HCT116 (cell line): ENCODE results near the gene MACROH2A2. TPM values are rescaled to one million over a fixed set of nuclear protein-coding genes. Genes with fewer than 3 reads are reported as not detected.

Experiments
- ATAC-seq: fragments of 200-7000 bp; cut with Tn5 transposase; 2 replicates; pipeline ENCODE4 v1.9.1; 2020; ENCODE audit warnings: mild to moderate bottlenecking, moderate library complexity
- BruUV-seq: library from RNA; stranded (reverse); fragments of 400-500 nt; replicated peaks from 2 replicates; lab custom pipeline; 2021; lab: Mats Ljungman, UMichigan
- CTCF ChIA-PET: fragments of 300-600 bp; sonication (Branson Sonifier 250); formaldehyde crosslinking; loops from one replicate; lab custom pipeline; 2021; ENCODE audit warnings: antibody characterized with exemption; lab: Charles Lee
- POLR2A ChIA-PET: fragments of 300-600, 350-600 bp; sonication (Branson Sonifier 250); formaldehyde crosslinking; loops from one replicate; lab custom pipeline; 2021; ENCODE audit warnings: antibody characterized with exemption; lab: Charles Lee
- RAD21 ChIA-PET, 2 experiments: fragments of 300-600 bp; sonication (Branson Sonifier 250); formaldehyde crosslinking; loops; one replicate each; lab custom pipeline; 2023; ENCODE audit warnings: low total read pairs in 2 of 2; ENCODE audit not compliant: uncharacterized antibody in 2 of 2, unreplicated experiment in 2 of 2, low non-redundant PET in 1 of 2; lab: Charles Lee
- DNase-seq: peaks from one replicate; pipeline ENCODE4 v3.0.0-alpha.2; 2010; ENCODE audit warnings: low read depth, low spot score
- H2AFZ ChIP-seq: fragments of 200-600 bp; shearing (Covaris generic), sonication (generic); 2 replicates; pipeline ENCODE4 v1.6.1; 2017; ENCODE audit warnings: low read depth, mixed run types, mixed read lengths, antibody characterized with exemption, low read length; ENCODE audit not compliant: poor library complexity, severe bottlenecking
- H3K27ac ChIP-seq: 2 replicates; pipeline ENCODE4 v1.5.1; 2012; ENCODE audit warnings: low read depth, low read length
- H3K27me3 ChIP-seq: fragments of 200-600 bp; sonication (generic); 2 replicates; pipeline ENCODE4 v1.6.1; 2016; ENCODE audit warnings: mixed run types, low read length, mixed read lengths; ENCODE audit not compliant: insufficient read depth
- H3K36me3 ChIP-seq, 2 experiments: fragments of 200-500 bp in 1 of 2; fragments of 200-600 bp in 1 of 2; sonication (Bioruptor generic) in 1 of 2; sonication (generic) in 1 of 2; 2 replicates each; pipeline versions ENCODE4 v1.5.1 to v1.6.1; 2014 to 2016; ENCODE audit warnings: low read length in 2 of 2, inconsistent platforms in 1 of 2, mixed read lengths in 1 of 2, mixed run types in 1 of 2; ENCODE audit not compliant: insufficient read depth in 2 of 2, control insufficient read depth in 1 of 2
- H3K4me1 ChIP-seq, 2 experiments: fragments of 200-600 bp in 1 of 2; sonication (generic) in 1 of 2; 2 replicates each; pipeline versions ENCODE4 v1.5.1 to v1.6.1; 2012 to 2017; ENCODE audit warnings: low read length in 2 of 2, inconsistent platforms in 1 of 2, mild to moderate bottlenecking in 1 of 2, mixed read lengths in 1 of 2, mixed run types in 1 of 2, moderate library complexity in 1 of 2; ENCODE audit not compliant: insufficient read depth in 2 of 2, control insufficient read depth in 1 of 2
- H3K4me2 ChIP-seq: fragments of 200-600 bp; sonication (generic); 2 replicates; pipeline ENCODE4 v1.6.1; 2017; ENCODE audit warnings: mixed run types, low read length, mixed read lengths
- H3K4me3 ChIP-seq, 2 experiments: fragments of 200-600 bp in 1 of 2; sonication (generic) in 1 of 2; replicated peaks in 1 of 2; 2 replicates each; pipeline ENCODE4 v1.5.1; 2011 to 2016; ENCODE audit warnings: low read length in 2 of 2, control low read depth in 1 of 2, low read depth in 1 of 2, mild to moderate bottlenecking in 1 of 2, mixed read lengths in 1 of 2, mixed run types in 1 of 2
- H3K79me2 ChIP-seq: fragments of 200-600 bp; sonication (generic); 2 replicates; pipeline ENCODE4 v1.6.1; 2017; ENCODE audit warnings: mild to moderate bottlenecking, mixed run types, low read length, moderate library complexity, mixed read lengths; ENCODE audit not compliant: insufficient read depth
- H3K9ac ChIP-seq: fragments of 200-600 bp; sonication (generic); 2 replicates; pipeline ENCODE4 v1.6.1; 2016; ENCODE audit warnings: low read length, mixed read lengths
- H3K9me2 ChIP-seq: fragments of 200-600 bp; sonication (generic), shearing (Covaris generic); 2 replicates; pipeline ENCODE4 v1.6.1; 2017; ENCODE audit warnings: mixed run types, mild to moderate bottlenecking, moderate library complexity; ENCODE audit not compliant: insufficient read depth
- H3K9me3 ChIP-seq, 2 experiments: fragments of 200-500 bp in 1 of 2; fragments of 200-600 bp in 1 of 2; sonication (Bioruptor generic) in 1 of 2; sonication (generic) in 1 of 2; 2 replicates each; pipeline ENCODE4 v1.6.1; 2014 to 2017; ENCODE audit warnings: low read length in 2 of 2, mixed read lengths in 2 of 2, inconsistent platforms in 1 of 2, low read depth in 1 of 2, mild to moderate bottlenecking in 1 of 2, mixed run types in 1 of 2, moderate library complexity in 1 of 2; ENCODE audit not compliant: control insufficient read depth in 1 of 2, insufficient read depth in 1 of 2
- H4K20me1 ChIP-seq: fragments of 200-600 bp; sonication (generic), shearing (Covaris generic); 2 replicates; pipeline ENCODE4 v1.6.1; 2017; ENCODE audit warnings: mixed run types, mild to moderate bottlenecking, moderate library complexity; ENCODE audit not compliant: insufficient read depth
- ATF3 ChIP-seq: IDR thresholded peaks from 2 replicates; pipeline ENCODE4 v1.6.1; 2012
- CEBPB ChIP-seq: IDR thresholded peaks from 2 replicates; pipeline ENCODE4 v1.6.1; 2012; ENCODE audit warnings: low read depth
- EGR1 ChIP-seq: IDR thresholded peaks from 2 replicates; pipeline ENCODE4 v1.6.1; 2012; ENCODE audit warnings: low read depth
- ELF1 ChIP-seq: IDR thresholded peaks from 2 replicates; pipeline ENCODE4 v1.6.1; 2012; ENCODE audit warnings: low read depth, borderline replicate concordance
- EZH2phosphoT487 ChIP-seq: fragments of 200-600 bp; IDR thresholded peaks from 2 replicates; pipeline ENCODE4 v1.6.1; 2018; ENCODE audit warnings: antibody characterized with exemption, borderline replicate concordance
- FOSL1 ChIP-seq: IDR thresholded peaks from 2 replicates; pipeline ENCODE4 v1.6.1; 2012; ENCODE audit warnings: low read depth
- JUND ChIP-seq: IDR thresholded peaks from 2 replicates; pipeline ENCODE4 v1.6.1; 2012
- POLR2AphosphoS5 ChIP-seq: IDR thresholded peaks from 2 replicates; pipeline ENCODE4 v1.6.1; 2011; ENCODE audit warnings: mild to moderate bottlenecking, low read depth, low read length, moderate library complexity
- RAD21 ChIP-seq: IDR thresholded peaks from 2 replicates; pipeline ENCODE4 v1.6.1; 2012; ENCODE audit warnings: low read depth, mild to moderate bottlenecking
- SIN3A ChIP-seq: IDR thresholded peaks from 2 replicates; pipeline ENCODE4 v1.6.1; 2012; ENCODE audit warnings: low read depth
- ZNF274 ChIP-seq: fragments of 200-500 bp; sonication (Bioruptor generic); IDR thresholded peaks from 2 replicates; pipeline ENCODE4 v1.6.1; 2014; ENCODE audit warnings: mild to moderate bottlenecking, low read depth, low read length, inconsistent platforms
- intact Hi-C: fragments of 100-400 bp; cut with micrococcal nuclease; formaldehyde crosslinking; loops from 2 replicates; pipeline ENCODE4 v1.10.0; 2022
- total RNA-seq: library from RNA; stranded (reverse); gene quantifications from one replicate; pipeline ENCODE4 v1.2.1, GENCODE V29; 2021; ENCODE audit not compliant: unreplicated experiment
- TF ChIP-seq, protein P1 (sequence below): IDR thresholded peaks from 2 replicates; pipeline ENCODE4 v1.6.1; 2012; ENCODE audit warnings: low read depth
- TF ChIP-seq, protein P2 (sequence below): IDR thresholded peaks from 2 replicates; pipeline ENCODE4 v1.6.1; 2011; ENCODE audit warnings: mild to moderate bottlenecking, low read length, moderate library complexity; ENCODE audit not compliant: insufficient replicate concordance; ENCODE audit errors: extremely low read depth

Gene MACROH2A2
- total RNA-seq, 1 experiment from 2014 or later = 41.4 TPM

DNA sequence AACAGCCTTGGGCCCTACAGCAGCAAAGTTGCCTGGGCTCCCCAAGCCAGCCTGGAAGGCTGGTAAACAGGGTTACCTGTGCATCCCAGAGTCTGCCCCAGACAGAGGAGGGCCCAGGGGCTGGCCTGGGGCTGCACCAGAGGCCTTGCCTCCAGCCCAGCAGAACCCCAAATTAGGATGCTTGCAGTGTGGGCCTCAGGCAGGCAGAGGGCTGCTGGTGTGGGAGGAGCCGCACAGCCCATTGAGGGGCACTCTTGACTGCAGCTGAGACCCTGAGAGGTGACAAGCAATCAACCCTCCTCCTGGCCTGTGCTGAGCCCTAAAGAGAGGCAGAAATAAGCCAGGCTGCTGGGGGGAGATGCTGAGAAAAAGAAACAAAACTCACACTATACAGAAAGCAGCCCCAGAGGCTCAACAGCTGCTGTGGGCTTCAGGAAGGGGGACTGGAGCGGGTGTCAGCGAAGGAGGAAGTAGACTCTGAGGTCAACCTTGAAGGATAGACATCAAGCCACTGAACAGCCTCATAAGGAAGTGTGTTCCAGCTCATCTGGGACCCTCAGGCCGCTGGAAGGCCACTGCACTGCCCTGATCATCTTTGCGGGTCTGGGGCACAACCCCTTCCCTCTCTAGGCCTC, 73.4 kb downstream of the MACROH2A2 start:
- H3K27me3 ChIP-seq = no peaks in the 10 kb centered on the region
- H2AFZ ChIP-seq = no peak overlapping the region
- no peak overlapping the region for H3K9ac ChIP-seq
- ChIA-PET POLR2A (no interaction called here), RAD21 (no interaction called here), CTCF (interaction anchor here (2.6 kb wide), 1 partner anchor 10 kb away, joined by 12 read pairs; no protein-coding TSS in a partner anchor)
- no peaks in the 10 kb centered on the region for H4K20me1 ChIP-seq
- H3K9me2 ChIP-seq = no peaks in the 10 kb centered on the region
- H3K4me3 ChIP-seq = no peak overlapping the region
- no peak for DNase-seq
- no TSS peak for BruUV-seq
- H3K4me1 ChIP-seq = peaks cover 4 to 11% of the 10 kb centered on the region in 2 experiments
- peaks cover 53% of the 10 kb centered on the region for H3K79me2 ChIP-seq
- ATAC-seq = no peak
- H3K27ac ChIP-seq = no peak overlapping the region
- H3K4me2 ChIP-seq = no peak overlapping the region
- peaks cover 2 to 10% of the 10 kb centered on the region in 2 experiments; a peak in 2 of 4 replicates for H3K36me3 ChIP-seq
- TF ChIP-seq SIN3A (no peak), POLR2AphosphoS5 (0 out of 2 replicates have a peak, but pooled peaks have one; percentile 9), FOSL1 (no peak)
- intact Hi-C loops = no loop called here
- no peaks in the 10 kb centered on the region for H3K9me3 ChIP-seq

- RAD21 ChIA-PET = no interaction called here
- H3K9me2 ChIP-seq = no peaks in the 10 kb centered on the region
- intact Hi-C loops = no loop called here
- DNase-seq (no peak), ATAC-seq (no peak)
- POLR2A ChIA-PET = no interaction called here
- CTCF ChIA-PET = interaction anchor here (2.6 kb wide), 1 partner anchor 10 kb away, joined by 12 read pairs; no protein-coding TSS in a partner anchor
- H2AFZ ChIP-seq = no peak overlapping the region
- peaks cover 61% of the 10 kb centered on the region for H3K79me2 ChIP-seq
- H3K4me2 ChIP-seq = no peak overlapping the region
- no peak overlapping the region for H3K4me3 ChIP-seq
- H3K27me3 ChIP-seq = no peaks in the 10 kb centered on the region
- no peaks in the 10 kb centered on the region for H3K9me3 ChIP-seq
- no TSS peak for BruUV-seq
- peaks cover 2 to 7% of the 10 kb centered on the region in 2 experiments; a peak in 1 of 4 replicates for H3K36me3 ChIP-seq
- H3K4me1 ChIP-seq = peaks cover 10 to 19% of the 10 kb centered on the region in 2 experiments
- H4K20me1 ChIP-seq = no peaks in the 10 kb centered on the region
- no peak overlapping the region for H3K27ac ChIP-seq
- H3K9ac ChIP-seq = no peak overlapping the region
- TF ChIP-seq SIN3A = no peak
- no peak for TF ChIP-seq FOSL1
- TF ChIP-seq RAD21 = no peak
- TF ChIP-seq CEBPB = no peak
- TF ChIP-seq, protein P1, sequence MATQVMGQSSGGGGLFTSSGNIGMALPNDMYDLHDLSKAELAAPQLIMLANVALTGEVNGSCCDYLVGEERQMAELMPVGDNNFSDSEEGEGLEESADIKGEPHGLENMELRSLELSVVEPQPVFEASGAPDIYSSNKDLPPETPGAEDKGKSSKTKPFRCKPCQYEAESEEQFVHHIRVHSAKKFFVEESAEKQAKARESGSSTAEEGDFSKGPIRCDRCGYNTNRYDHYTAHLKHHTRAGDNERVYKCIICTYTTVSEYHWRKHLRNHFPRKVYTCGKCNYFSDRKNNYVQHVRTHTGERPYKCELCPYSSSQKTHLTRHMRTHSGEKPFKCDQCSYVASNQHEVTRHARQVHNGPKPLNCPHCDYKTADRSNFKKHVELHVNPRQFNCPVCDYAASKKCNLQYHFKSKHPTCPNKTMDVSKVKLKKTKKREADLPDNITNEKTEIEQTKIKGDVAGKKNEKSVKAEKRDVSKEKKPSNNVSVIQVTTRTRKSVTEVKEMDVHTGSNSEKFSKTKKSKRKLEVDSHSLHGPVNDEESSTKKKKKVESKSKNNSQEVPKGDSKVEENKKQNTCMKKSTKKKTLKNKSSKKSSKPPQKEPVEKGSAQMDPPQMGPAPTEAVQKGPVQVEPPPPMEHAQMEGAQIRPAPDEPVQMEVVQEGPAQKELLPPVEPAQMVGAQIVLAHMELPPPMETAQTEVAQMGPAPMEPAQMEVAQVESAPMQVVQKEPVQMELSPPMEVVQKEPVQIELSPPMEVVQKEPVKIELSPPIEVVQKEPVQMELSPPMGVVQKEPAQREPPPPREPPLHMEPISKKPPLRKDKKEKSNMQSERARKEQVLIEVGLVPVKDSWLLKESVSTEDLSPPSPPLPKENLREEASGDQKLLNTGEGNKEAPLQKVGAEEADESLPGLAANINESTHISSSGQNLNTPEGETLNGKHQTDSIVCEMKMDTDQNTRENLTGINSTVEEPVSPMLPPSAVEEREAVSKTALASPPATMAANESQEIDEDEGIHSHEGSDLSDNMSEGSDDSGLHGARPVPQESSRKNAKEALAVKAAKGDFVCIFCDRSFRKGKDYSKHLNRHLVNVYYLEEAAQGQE = no peak
- TF ChIP-seq JUND = no peak
- TF ChIP-seq, protein P2, sequence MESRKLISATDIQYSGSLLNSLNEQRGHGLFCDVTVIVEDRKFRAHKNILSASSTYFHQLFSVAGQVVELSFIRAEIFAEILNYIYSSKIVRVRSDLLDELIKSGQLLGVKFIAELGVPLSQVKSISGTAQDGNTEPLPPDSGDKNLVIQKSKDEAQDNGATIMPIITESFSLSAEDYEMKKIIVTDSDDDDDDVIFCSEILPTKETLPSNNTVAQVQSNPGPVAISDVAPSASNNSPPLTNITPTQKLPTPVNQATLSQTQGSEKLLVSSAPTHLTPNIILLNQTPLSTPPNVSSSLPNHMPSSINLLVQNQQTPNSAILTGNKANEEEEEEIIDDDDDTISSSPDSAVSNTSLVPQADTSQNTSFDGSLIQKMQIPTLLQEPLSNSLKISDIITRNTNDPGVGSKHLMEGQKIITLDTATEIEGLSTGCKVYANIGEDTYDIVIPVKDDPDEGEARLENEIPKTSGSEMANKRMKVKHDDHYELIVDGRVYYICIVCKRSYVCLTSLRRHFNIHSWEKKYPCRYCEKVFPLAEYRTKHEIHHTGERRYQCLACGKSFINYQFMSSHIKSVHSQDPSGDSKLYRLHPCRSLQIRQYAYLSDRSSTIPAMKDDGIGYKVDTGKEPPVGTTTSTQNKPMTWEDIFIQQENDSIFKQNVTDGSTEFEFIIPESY = no peak
- TF ChIP-seq EGR1 = no peak
- no peak for TF ChIP-seq ATF3
- TF ChIP-seq EZH2phosphoT487 = no peak
- TF ChIP-seq ELF1 = no peak
- TF ChIP-seq ZNF274 = no peak
Observed at GRCh38 chr10:70126700-70127395, 74.2 kb downstream of the MACROH2A2 start.
